OCI-LY7 (cell line): ENCODE measurements around the gene TAB2. TPM values are rescaled to one million over a fixed set of nuclear protein-coding genes. Genes with fewer than 3 reads are reported as not detected.

Experiments used
- BruUV-seq: library from RNA; stranded (reverse); fragments of 400-500 nt; replicated peaks from 2 replicates; lab custom pipeline; 2021; lab: Mats Ljungman, UMichigan
- CTCF ChIA-PET: fragments of 300-600 bp; sonication (Branson Sonifier 250); formaldehyde crosslinking; loops from one replicate; lab custom pipeline; 2022; ENCODE audit warnings: antibody characterized with exemption; ENCODE audit not compliant: unreplicated experiment; lab: Charles Lee
- POLR2A ChIA-PET: fragments of 300-600 bp; sonication (Branson Sonifier 250); formaldehyde crosslinking; loops from one replicate; lab custom pipeline; 2022; ENCODE audit warnings: antibody characterized with exemption; lab: Charles Lee
- DNase-seq: peaks from one replicate; pipeline ENCODE4 v3.0.0-alpha.2; 2015; ENCODE audit warnings: low spot score
- H2AFZ ChIP-seq: fragments of 200-600 bp; sonication (generic), shearing (Covaris generic); 2 replicates; pipeline ENCODE4 v1.6.1; 2014; ENCODE audit warnings: mild to moderate bottlenecking, antibody characterized with exemption, low read length, moderate library complexity
- H3K27ac ChIP-seq: fragments of 200-600 bp; sonication (generic); 2 replicates; pipeline ENCODE4 v1.5.1; 2014; ENCODE audit warnings: mixed run types, low read depth, mild to moderate bottlenecking, moderate library complexity, low read length, inconsistent platforms; ENCODE audit not compliant: poor library complexity, severe bottlenecking
- H3K36me3 ChIP-seq: fragments of 200-600 bp; sonication (generic); 2 replicates; pipeline ENCODE4 v1.6.1; 2014; ENCODE audit warnings: mild to moderate bottlenecking, antibody characterized with exemption, low read length, moderate library complexity, mixed read lengths; ENCODE audit not compliant: insufficient read depth
- H3K4me1 ChIP-seq: fragments of 200-600 bp; sonication (generic); 2 replicates; pipeline ENCODE4 v1.5.1; 2014; ENCODE audit warnings: mild to moderate bottlenecking, low read length; ENCODE audit not compliant: insufficient read depth, poor library complexity, severe bottlenecking
- H3K4me2 ChIP-seq: fragments of 200-600 bp; sonication (generic); 2 replicates; pipeline ENCODE4 v1.6.1; 2014; ENCODE audit warnings: mild to moderate bottlenecking, low read length
- H3K4me3 ChIP-seq: fragments of 200-600 bp; sonication (generic); 2 replicates; pipeline ENCODE4 v1.5.1; 2014; ENCODE audit warnings: mild to moderate bottlenecking, low read depth, low read length; ENCODE audit not compliant: poor library complexity, severe bottlenecking
- H3K79me2 ChIP-seq: fragments of 200-600 bp; sonication (generic); 2 replicates; pipeline ENCODE4 v1.6.1; 2016; ENCODE audit warnings: low read depth, mild to moderate bottlenecking, low read length, moderate library complexity, mixed read lengths; ENCODE audit not compliant: insufficient read depth
- H3K9me2 ChIP-seq: fragments of 200-600 bp; sonication (generic); 2 replicates; pipeline ENCODE4 v1.6.1; 2016; ENCODE audit warnings: mild to moderate bottlenecking, low read length, mixed read lengths; ENCODE audit not compliant: insufficient read depth
- H3K9me3 ChIP-seq: fragments of 200-600 bp; sonication (generic); 2 replicates; pipeline ENCODE4 v1.6.1; 2014; ENCODE audit warnings: mild to moderate bottlenecking, mixed run types, low read length, mixed read lengths
- H4K20me1 ChIP-seq: fragments of 200-600 bp; sonication (generic); 2 replicates; pipeline ENCODE4 v1.6.1; 2014; ENCODE audit warnings: mild to moderate bottlenecking, antibody characterized with exemption, low read length, moderate library complexity, mixed read lengths; ENCODE audit not compliant: insufficient read depth
- EZH2phosphoT487 ChIP-seq: fragments of 200-600 bp; sonication (generic); IDR thresholded peaks from 2 replicates; pipeline ENCODE4 v1.6.1; 2018; ENCODE audit warnings: low read depth, borderline replicate concordance, mild to moderate bottlenecking, mixed run types, antibody characterized with exemption, low read length, moderate library complexity, mixed read lengths
- intact Hi-C: fragments of 100-400 bp; cut with micrococcal nuclease; formaldehyde crosslinking; loops from one replicate; pipeline ENCODE4 v1.10.0; 2022; ENCODE audit not compliant: unreplicated experiment
- total RNA-seq, 2 experiments: library from RNA; depleted of rRNA in 1 of 2; stranded (reverse); fragments of >200 nt in 1 of 2; shearing (Covaris generic) in 1 of 2; gene quantifications; 2 replicates each; pipeline ENCODE4 v1.2.3, GENCODE V29; 2014 to 2022
- TF ChIP-seq, protein P1 (sequence below): fragments of 200-600 bp; sonication (generic); conservative IDR thresholded peaks from 2 replicates; pipeline ENCODE4 v1.5.1; 2014; ENCODE audit warnings: mild to moderate bottlenecking, antibody characterized with exemption, low read length, moderate library complexity, mixed read lengths

Gene TAB2
- total RNA-seq, 2 experiments from 2014 or later: 17.3 to 35.8 TPM

DNA sequence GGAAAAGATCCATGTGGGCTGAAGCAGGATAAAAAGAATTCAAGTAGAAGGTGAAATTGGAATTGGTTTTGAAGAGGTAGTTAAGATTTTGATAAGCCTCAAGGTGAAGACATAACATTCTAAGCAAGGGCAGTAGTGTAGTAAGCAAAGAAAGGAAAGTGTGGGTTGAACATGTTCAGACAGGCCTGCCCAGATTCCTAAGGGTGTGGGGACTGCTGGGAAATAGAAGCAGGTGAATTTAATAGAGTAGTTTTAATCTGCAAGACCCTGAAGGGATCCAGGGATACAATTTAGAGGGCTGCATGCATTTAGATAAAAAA, 19.1 kb downstream of the TAB2 start:
- H3K4me1 ChIP-seq: peaks cover 7% of the 10 kb centered on the region
- no peak for DNase-seq
- intact Hi-C loops: no loop called here
- no peak overlapping the region for H2AFZ ChIP-seq
- BruUV-seq: no TSS peak
- no peak overlapping the region for H3K4me3 ChIP-seq
- peaks cover 5% of the 10 kb centered on the region; the same call in 1 of the 2 replicates for H3K36me3 ChIP-seq
- no peaks in the 10 kb centered on the region for H3K9me3 ChIP-seq
- no peak overlapping the region for H3K27ac ChIP-seq
- peaks cover 100% of the 10 kb centered on the region for H3K79me2 ChIP-seq
- no peaks in the 10 kb centered on the region for H3K9me2 ChIP-seq
- ChIA-PET CTCF (no interaction called here), POLR2A (interaction anchor here (0.5 to 0.6 kb wide), 3 partner anchors 39 to 196 kb away, joined by 3 to 5 read pairs (median 4); no protein-coding TSS in a partner anchor)
- H4K20me1 ChIP-seq: peaks cover 35% of the 10 kb centered on the region
- TF ChIP-seq, protein P1, sequence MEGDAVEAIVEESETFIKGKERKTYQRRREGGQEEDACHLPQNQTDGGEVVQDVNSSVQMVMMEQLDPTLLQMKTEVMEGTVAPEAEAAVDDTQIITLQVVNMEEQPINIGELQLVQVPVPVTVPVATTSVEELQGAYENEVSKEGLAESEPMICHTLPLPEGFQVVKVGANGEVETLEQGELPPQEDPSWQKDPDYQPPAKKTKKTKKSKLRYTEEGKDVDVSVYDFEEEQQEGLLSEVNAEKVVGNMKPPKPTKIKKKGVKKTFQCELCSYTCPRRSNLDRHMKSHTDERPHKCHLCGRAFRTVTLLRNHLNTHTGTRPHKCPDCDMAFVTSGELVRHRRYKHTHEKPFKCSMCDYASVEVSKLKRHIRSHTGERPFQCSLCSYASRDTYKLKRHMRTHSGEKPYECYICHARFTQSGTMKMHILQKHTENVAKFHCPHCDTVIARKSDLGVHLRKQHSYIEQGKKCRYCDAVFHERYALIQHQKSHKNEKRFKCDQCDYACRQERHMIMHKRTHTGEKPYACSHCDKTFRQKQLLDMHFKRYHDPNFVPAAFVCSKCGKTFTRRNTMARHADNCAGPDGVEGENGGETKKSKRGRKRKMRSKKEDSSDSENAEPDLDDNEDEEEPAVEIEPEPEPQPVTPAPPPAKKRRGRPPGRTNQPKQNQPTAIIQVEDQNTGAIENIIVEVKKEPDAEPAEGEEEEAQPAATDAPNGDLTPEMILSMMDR: no peak
- no peak for TF ChIP-seq EZH2phosphoT487
- no peak overlapping the region for H3K4me2 ChIP-seq

DNA sequence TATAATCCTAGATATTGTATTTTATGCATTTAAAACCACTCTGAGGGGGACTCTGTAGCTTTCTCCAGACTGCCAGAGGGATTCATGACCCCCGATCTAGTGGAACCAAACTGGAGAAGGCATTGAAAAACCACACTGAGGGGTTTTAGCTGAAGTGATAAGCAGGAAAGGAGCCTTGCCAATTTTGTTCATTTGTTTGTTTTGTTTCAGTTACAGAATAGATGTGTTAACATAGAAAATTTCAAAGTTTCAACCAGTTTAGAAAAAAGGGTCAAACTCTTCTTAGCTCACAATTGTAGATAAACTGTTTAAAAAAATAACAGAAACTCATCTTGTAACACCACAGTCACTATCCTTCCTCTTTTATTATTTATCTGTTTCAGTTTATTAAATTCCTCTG, 19.8 kb downstream of the TAB2 start:
- POLR2A ChIA-PET: interaction anchor here (0.5 to 1.4 kb wide), 6 partner anchors 12 to 271 kb away, joined by 3 to 7 read pairs (median 3); no protein-coding TSS in a partner anchor
- Histone ChIP-seq H3K9me3 (no peaks in the 10 kb centered on the region), H4K20me1 (peaks cover 38% of the 10 kb centered on the region), H3K79me2 (peaks cover 100% of the 10 kb centered on the region), H2AFZ (no peak overlapping the region), H3K4me3 (no peak overlapping the region), H3K4me1 (peaks cover 15% of the 10 kb centered on the region), H3K9me2 (no peaks in the 10 kb centered on the region), H3K4me2 (no peak overlapping the region), H3K27ac (no peak overlapping the region), H3K36me3 (peaks cover 5% of the 10 kb centered on the region; the same call in 1 of the 2 replicates)
- no peak for DNase-seq
- BruUV-seq: no TSS peak
- CTCF ChIA-PET: no interaction called here
- no peak for TF ChIP-seq EZH2phosphoT487
- TF ChIP-seq, protein P1: no peak
- intact Hi-C loops: no loop called here

DNA sequence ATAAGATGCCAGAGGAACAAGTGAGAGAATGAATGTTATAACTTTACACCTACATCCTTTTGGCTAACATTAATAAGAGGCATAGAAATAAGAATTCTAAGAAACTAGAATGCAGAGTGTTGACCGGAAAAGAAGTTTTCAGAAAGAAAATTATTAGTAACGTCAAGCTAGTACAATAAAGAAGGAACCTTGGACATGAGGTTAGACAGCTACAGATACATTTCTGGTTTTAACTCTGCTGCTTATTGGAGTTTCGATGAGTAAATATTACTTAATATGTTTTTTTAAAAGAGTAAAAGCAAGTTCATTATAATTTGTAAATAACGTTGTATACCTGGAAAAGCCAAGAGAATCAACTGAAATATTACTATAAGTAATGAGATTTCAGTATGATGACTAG, 22.7 kb downstream of the TAB2 start:
- intact Hi-C loops: no loop called here

More for the DNA sequence above, 22.7 kb downstream of the TAB2 start:
- Histone ChIP-seq H3K4me1 (peaks cover 18% of the 10 kb centered on the region), H3K9me3 (no peaks in the 10 kb centered on the region), H2AFZ (no peak overlapping the region), H3K4me2 (no peak overlapping the region), H3K4me3 (no peak overlapping the region), H3K79me2 (peaks cover 100% of the 10 kb centered on the region), H4K20me1 (peaks cover 46% of the 10 kb centered on the region), H3K9me2 (no peaks in the 10 kb centered on the region), H3K36me3 (peaks cover 17% of the 10 kb centered on the region), H3K27ac (no peak overlapping the region)
- no peak for DNase-seq
- POLR2A ChIA-PET: interaction anchor here (0.6 kb wide), 1 partner anchor 263 kb away, joined by 3 read pairs; no protein-coding TSS in a partner anchor
- TF ChIP-seq EZH2phosphoT487: no peak
- TF ChIP-seq, protein P1: no peak
- BruUV-seq: no TSS peak
- CTCF ChIA-PET: no interaction called here
